Sigmoid colon (tissue), 4 donors: ENCODE results near the gene SPATA2L.

Experiments used
- POLR2A ChIP-seq, 2 donors: fragments of 450-650 bp; IDR thresholded peaks; one replicate each; pipeline ENCODE4 v1.6.1; 2016; ENCODE audit warnings: antibody characterized with exemption in 2 of 2, mild to moderate bottlenecking in 2 of 2, moderate library complexity in 2 of 2
- POLR2AphosphoS5 ChIP-seq, 4 donors: sonication (generic); formaldehyde crosslinking; IDR thresholded peaks; one replicate each; pipeline ENCODE4 v1.6.1; 2017; ENCODE audit warnings: antibody characterized with exemption in 4 of 4
- TF ChIP-seq, protein P1 (sequence below), 4 experiments: fragments of 450-650 bp in 3 of 4; fragments of 200-600 bp in 1 of 4; IDR thresholded peaks; one replicate each; pipeline ENCODE4 v1.5.1; 2016 to 2019; ENCODE audit warnings: antibody characterized with exemption in 4 of 4, mild to moderate bottlenecking in 3 of 4, moderate library complexity in 2 of 4

DNA sequence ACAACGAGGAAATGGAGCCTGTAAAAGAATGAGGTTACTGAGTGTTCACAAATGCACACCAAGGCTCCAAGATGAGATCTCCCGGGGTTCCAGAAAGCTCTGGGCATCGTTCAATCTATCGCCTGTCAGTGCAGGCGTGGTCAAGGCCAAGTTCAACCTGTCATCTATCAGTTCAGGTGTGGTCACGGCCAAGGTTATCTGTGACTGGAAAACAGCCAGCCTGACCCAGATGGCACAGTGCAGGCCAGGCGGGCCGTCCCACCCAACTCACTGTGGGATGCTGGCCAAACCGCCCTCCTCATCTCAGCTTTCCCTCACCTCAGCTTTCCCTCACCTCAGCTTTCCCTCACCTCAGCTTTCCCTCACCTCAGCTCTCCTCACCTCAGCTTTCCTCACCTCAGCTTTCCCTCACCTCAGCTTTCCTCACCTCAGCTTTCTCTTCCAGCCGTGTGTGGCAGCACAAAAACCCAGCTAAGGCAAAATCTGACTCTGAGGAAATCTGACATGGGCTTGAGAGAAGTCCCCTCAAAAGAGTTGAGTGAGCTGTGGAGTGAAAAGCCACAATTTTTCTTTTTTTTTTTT, 46.4 kb downstream of the SPATA2L start:
- TF ChIP-seq, protein P1, sequence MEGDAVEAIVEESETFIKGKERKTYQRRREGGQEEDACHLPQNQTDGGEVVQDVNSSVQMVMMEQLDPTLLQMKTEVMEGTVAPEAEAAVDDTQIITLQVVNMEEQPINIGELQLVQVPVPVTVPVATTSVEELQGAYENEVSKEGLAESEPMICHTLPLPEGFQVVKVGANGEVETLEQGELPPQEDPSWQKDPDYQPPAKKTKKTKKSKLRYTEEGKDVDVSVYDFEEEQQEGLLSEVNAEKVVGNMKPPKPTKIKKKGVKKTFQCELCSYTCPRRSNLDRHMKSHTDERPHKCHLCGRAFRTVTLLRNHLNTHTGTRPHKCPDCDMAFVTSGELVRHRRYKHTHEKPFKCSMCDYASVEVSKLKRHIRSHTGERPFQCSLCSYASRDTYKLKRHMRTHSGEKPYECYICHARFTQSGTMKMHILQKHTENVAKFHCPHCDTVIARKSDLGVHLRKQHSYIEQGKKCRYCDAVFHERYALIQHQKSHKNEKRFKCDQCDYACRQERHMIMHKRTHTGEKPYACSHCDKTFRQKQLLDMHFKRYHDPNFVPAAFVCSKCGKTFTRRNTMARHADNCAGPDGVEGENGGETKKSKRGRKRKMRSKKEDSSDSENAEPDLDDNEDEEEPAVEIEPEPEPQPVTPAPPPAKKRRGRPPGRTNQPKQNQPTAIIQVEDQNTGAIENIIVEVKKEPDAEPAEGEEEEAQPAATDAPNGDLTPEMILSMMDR (IDR thresholded peaks at IDR 0.05), result no peak
- TF ChIP-seq POLR2A (IDR thresholded peaks at IDR 0.05) (no peak), POLR2AphosphoS5 (IDR thresholded peaks at IDR 0.05) (no peak)
